ENCODE data around the gene DLX4. TPM values are rescaled to one million over a fixed set of nuclear protein-coding genes. Genes with fewer than 3 reads are reported as not detected.

The DLX4 gene
- total RNA-seq, 1 donor from 2014 or later: 1.2 TPM

- no peak for DNase-seq
Measured at GRCh38 chr17:50014471-50015088, 45.6 kb downstream of the DLX4 start.

DNA sequence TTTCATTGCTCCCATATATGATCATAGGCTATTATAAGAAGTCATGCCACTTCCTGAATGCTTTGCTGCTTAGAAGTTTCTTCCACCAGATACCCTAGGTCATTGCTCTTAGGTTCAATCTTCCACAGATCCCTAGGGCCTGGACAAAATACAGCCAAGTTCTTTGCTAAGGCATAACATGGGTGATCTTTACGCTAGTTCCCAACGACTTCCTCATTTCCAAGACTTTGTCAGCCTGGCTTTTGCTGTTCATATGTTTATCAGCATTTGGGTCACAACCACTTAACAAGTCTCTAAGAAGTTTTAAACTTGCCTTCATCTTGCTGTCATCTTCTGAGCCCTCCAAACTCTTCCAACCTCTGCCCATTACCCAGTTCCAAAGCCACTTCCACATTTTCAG lies 46.2 kb downstream of the DLX4 start:
- no peak for DNase-seq

DNA sequence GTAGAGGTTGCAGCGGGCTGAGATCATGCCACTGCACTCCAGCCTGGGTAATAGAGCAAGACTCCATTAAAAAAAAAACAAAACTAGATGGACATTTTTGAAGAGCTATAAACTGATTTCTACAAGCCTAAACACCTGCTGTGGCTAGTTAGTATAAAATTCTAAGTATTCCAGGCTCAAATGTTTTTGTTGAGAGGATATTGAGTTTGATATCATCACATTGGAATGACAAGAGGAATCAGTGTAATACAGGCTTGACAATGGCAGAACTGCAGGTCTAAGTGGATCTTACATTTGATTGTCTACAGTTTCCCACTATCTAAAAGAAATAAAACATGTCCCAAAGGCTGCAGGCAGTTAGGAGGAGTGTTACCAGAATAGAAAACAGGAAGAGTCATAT lies 49.9 kb downstream of the DLX4 start:
- no peak for DNase-seq

DNA sequence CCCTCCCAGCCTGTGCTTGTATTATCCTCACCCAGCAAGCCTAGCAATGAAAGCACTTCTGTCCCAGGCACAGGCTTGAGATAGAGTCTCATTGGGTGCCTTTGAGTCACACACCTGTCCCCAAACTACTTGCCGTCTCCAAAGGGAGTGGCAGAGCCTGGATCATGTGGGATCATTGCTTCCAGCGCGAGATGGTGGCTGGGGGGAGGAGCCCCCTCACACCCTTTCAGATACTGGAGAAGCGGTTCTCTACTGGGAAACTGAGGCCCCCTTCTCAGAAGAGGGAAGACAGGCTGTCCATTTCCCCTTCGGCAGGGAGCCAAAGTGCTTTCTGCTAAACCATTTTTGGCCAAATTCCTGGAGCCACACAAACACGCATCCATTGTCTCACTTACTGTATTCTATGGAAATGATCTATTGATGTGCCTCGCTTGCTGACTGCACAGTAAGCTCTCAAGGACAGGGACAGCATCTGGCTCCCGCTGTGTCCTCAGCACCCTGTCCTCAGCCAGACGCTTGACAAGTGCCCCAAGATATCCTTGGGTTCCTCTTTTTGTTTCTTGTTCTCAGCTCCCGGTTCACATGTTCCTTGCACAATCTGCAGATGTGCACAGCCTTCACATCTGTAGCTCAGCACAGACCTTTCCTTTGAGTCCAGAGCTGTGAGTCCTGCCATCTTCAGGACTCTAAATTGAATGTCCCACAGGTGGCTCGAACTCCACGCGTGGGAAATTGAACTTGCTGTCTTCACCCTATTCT lies 52.0 kb downstream of the DLX4 start:
- DNase-seq: no peak

DNA sequence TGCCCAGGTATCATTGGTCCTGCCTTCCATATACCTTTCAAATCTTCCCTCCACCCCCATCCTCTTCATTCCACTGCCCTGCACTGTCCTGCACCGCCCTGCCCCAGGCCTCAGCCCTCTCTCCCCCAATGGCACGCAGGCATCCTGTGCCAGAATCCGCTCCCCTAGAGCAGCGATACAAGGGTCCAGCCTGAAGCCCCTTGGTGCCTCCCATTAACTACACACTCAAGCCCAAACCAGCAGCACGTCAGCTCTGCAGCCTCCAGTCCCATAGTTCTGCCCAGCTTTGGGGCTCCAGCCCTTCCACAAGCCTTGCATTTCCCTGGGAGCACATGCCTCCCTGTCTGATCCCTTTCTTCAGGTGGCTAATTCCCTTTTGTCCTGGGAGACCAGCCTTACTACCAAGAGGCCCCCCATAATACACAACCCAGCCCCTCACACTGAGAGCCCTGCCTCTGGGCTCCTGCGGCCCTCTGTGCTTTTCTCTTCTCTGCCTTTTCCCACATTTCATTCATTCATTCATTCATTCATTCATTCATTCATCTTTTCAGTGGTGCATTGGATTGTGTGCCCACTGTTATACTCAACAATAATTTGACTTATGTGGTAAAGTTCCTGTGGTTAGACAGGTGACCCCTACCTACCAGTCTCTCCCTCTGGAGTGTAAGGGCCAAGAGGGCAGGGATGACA lies 52.8 kb downstream of the DLX4 start:
- DNase-seq: no peak

DNA sequence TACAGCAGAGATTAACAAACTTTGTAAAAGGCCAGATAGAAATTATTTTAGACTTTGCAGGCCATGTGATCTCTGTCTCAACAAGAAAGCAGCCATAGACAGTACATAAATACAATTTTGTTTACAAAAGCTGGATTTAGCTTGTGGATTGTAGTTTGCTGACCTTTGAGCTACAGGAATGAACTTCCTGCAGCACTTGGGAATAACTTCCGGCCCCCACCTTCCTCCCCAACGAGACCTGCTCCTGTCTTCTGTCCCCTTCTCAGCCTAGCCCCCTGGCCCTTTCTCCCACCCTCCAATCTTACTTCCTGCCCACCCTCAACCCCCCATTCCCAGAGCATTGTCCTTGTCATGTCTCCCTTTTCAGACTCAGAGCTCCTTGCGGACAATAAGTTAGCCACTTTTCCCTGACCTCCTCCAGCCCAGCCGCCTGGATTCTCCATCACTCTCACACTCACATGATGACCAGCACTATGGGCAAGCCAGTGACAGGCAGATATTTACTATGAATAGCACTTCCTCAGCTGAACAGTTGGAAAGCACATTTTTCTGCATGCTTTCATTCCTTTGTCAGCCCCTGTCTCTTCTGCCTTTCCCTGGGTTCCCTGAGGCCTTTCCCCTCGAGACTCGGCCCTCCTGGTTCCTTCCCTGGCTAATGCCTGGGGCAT lies 53.6 kb downstream of the DLX4 start:
- no peak for DNase-seq

- no peak for DNase-seq
Measured at GRCh38 chr17:50023520-50023919, 54.5 kb downstream of the DLX4 start.

Small RNA genes lying within 50 kb of the gene (small RNA-seq; reads per million reads assigned to genes)
- not detected for gene RNU6-1313P (ENCODE audit: low replicate concordance)

Other genes with a start within 250 kb of the DLX4 start
- 7.8 TPM for gene FAM117A, start 205.1 kb upstream of the DLX4 start, total RNA-seq
- 58.1 TPM for gene KAT7, start 180.5 kb upstream of the DLX4 start, total RNA-seq
- gene TAC4, start 121.1 kb upstream of the DLX4 start, total RNA-seq: not detected
- gene DLX3, start 26.0 kb downstream of the DLX4 start, total RNA-seq: 0.82 TPM
- 42.2 TPM for gene ITGA3, start 86.9 kb downstream of the DLX4 start, total RNA-seq
- 28.2 TPM for gene PDK2, start 126.2 kb downstream of the DLX4 start, total RNA-seq
- gene SAMD14, start 161.0 kb downstream of the DLX4 start, total RNA-seq: 1.0 TPM
- 30.1 TPM for gene PPP1R9B, start 181.5 kb downstream of the DLX4 start, total RNA-seq
- gene SGCA, start 196.8 kb downstream of the DLX4 start, total RNA-seq: 148 TPM
- 3,144 TPM for gene COL1A1, start 232.4 kb downstream of the DLX4 start, total RNA-seq